Spleen (tissue), 13 donors: ENCODE results near the gene PMM2. TPM values are rescaled to one million over a fixed set of nuclear protein-coding genes. Genes with fewer than 3 reads are reported as not detected.
"Not testable (repeated sequence)": the region's sequence is repeated elsewhere in the genome, so short reads cannot be mapped to it uniquely, and the experiment has no call there.

Experiments
- DNase-seq: peaks from one replicate; pipeline ENCODE4 v3.0.0-alpha.2; 2020
- H3K27ac ChIP-seq, 8 donors: fragments of 200-600 bp; sonication (generic) in 7 of 8; 1 replicate in 4 of 8; 2 replicates in 4 of 8; pipeline versions ENCODE4 v1.5.0 to v1.8.0; 2016 to 2021; ENCODE audit warnings: inconsistent platforms in 4 of 8, mild to moderate bottlenecking in 4 of 8, moderate library complexity in 1 of 8
- H3K27me3 ChIP-seq, 7 donors: fragments of 200-600 bp; sonication (generic) in 6 of 7; replicated peaks in 1 of 7; 1 replicate in 4 of 7; 2 replicates in 3 of 7; pipeline versions ENCODE4 v1.5.0 to v1.8.0; 2016 to 2021; ENCODE audit warnings: inconsistent platforms in 3 of 7, mild to moderate bottlenecking in 1 of 7
- H3K36me3 ChIP-seq, 6 donors: fragments of 200-600 bp; sonication (generic) in 5 of 6; 1 replicate in 4 of 6; 2 replicates in 2 of 6; pipeline versions ENCODE4 v1.5.0 to v1.8.0; 2016 to 2021; ENCODE audit warnings: inconsistent platforms in 2 of 6
- H3K4me1 ChIP-seq, 6 donors: fragments of 200-600 bp; sonication (generic) in 5 of 6; 1 replicate in 3 of 6; 2 replicates in 3 of 6; pipeline versions ENCODE4 v1.5.0 to v1.8.0; 2016 to 2021; ENCODE audit warnings: inconsistent platforms in 3 of 6
- H3K4me3 ChIP-seq, 8 donors: fragments of 200-600 bp; sonication (generic) in 7 of 8; 1 replicate in 4 of 8; 2 replicates in 4 of 8; pipeline versions ENCODE4 v1.5.0 to v1.8.0; 2016 to 2021; ENCODE audit warnings: inconsistent platforms in 4 of 8, mild to moderate bottlenecking in 4 of 8, moderate library complexity in 2 of 8
- H3K9me3 ChIP-seq, 8 donors: fragments of 200-600 bp; sonication (generic) in 7 of 8; 1 replicate in 4 of 8; 2 replicates in 4 of 8; pipeline versions ENCODE4 v1.5.0 to v1.8.0; 2016 to 2021; ENCODE audit warnings: inconsistent platforms in 4 of 8
- CTCF ChIP-seq, 11 experiments: fragments of 200-600 bp in 7 of 11; fragments of 450-650 bp in 4 of 11; sonication (generic) in 4 of 11; IDR thresholded peaks in 8 of 11; conservative IDR thresholded peaks in 3 of 11; 1 replicate in 7 of 11; 2 replicates in 4 of 11; pipeline versions ENCODE4 v1.4.0 to v1.8.0; 2016 to 2021; ENCODE audit warnings: antibody characterized with exemption in 11 of 11, inconsistent platforms in 4 of 11, mild to moderate bottlenecking in 1 of 11
- POLR2A ChIP-seq, 3 donors: fragments of 450-650 bp; IDR thresholded peaks; one replicate each; pipeline ENCODE4 v1.5.1; 2017; ENCODE audit warnings: antibody characterized with exemption in 3 of 3, mild to moderate bottlenecking in 1 of 3
- POLR2AphosphoS5 ChIP-seq, 3 donors: sonication (generic); formaldehyde crosslinking; IDR thresholded peaks; one replicate each; pipeline ENCODE4 v1.5.1; 2017; ENCODE audit warnings: antibody characterized with exemption in 3 of 3
- WGBS, 5 donors: extraction: QIAGEN DNeasy Blood & Tissue Kit in 3 of 5; methylation state at CpG; one replicate each; pipeline versions ENCODE4 v1.1.5 to v1.1.7; 2013 to 2018; 5-methylcytosine and 5-hydroxymethylcytosine counted together
- intact Hi-C: fragments of 100-400 bp; cut with DNase I; formaldehyde crosslinking; loops from one replicate; pipeline ENCODE4 v1.15.0; 2023; ENCODE audit warnings: low total_unique reads
- long read RNA-seq, 2 donors: transcript quantifications; one replicate each; lab custom pipeline, GENCODE V29; 2026
- polyA plus RNA-seq, 3 donors: library from polyadenylated mRNA; stranded (reverse); fragments of 200-250 nt; gene quantifications; one replicate each; pipeline ENCODE4 v1.2.1, GENCODE V29; 2013
- total RNA-seq, 7 donors: library from RNA; depleted of rRNA in 3 of 7; stranded (reverse); fragments of >200 nt in 3 of 7; fragmentation: NEBNext Ultra II Directional in 4 of 7; extraction: Animal tissue kit (Norgen Biotek cat#: 25700) in 4 of 7; gene quantifications; one replicate each; pipeline versions ENCODE4 v1.1.0 to v1.2.1, GENCODE V29; 2016 to 2021
- donor health status: healthy with polysubstance abuse.
- donor health status: DM: no; HTN: no; CAD: no; lungs with moderate emphysema.
- donor health status: DM: no; HTN: no; CAD: no.
- donor health status: Bipolar disorder and iron deficiency.
- donor health status: healthy.
- donor health status: DM: no; HTN: no; CAD: no.
- donor health status: DM: yes; HTN: yes; CAD: no.

PMM2 gene
- 10 to 100 TPM; 26.5 to 38.8 (median 33.6) TPM for total RNA-seq
- 10 to 100 TPM; 13.0 to 14.4 (median 13.2) TPM for polyA plus RNA-seq
- long read RNA-seq, donor 1, full-length matches to known transcripts, result 14 of 110 reads
- long read RNA-seq, donor 1, partial matches to known transcripts, result 90 of 110 reads
- long read RNA-seq, donor 1, other reads (novel, unspliced or antisense), result 6 of 110 reads
- long read RNA-seq, donor 2, partial matches to known transcripts, result 0 of 5 reads
- long read RNA-seq, donor 2, other reads (novel, unspliced or antisense), result 0 of 5 reads

GRCh38 chr16:8797364-8798173, at the start of gene PMM2, which contains the start of gene TMEM186:
PMM2 (plus strand) TSS chr16:8797839; CDS start chr16:8797883, 44 bp downstream.
TMEM186 (minus strand) TSS chr16:8797639; CDS start chr16:8797614, 25 bp downstream.
- H3K27me3 ChIP-seq, result no peaks in the 10 kb centered on the region
- intact Hi-C loops, result loop anchor here (5.0 kb wide), 1 partner anchor 70 kb away; the partner anchor contains the start of gene CARHSP1
- H3K36me3 ChIP-seq, result peaks cover 0 to 40% (median 10%) of the 10 kb centered on the region in 6 donors
- peaks cover 21 to 64% (median 41%) of the 10 kb centered on the region in 6 donors for H3K4me1 ChIP-seq
- 0 to 1% (median 0%) methylated on average over 28 to 61 of the region's 61 CpGs for WGBS, 5 donors
- peak; percentile 100 for DNase-seq
- H3K4me3 ChIP-seq, result peak within 1 kb of the TSS; percentile 75 to 100 (median 95)
- peak within 1 kb of the TSS; percentile 56 to 87 (median 84) for H3K27ac ChIP-seq
- H3K9me3 ChIP-seq, result no peaks in the 10 kb centered on the region
- peak; percentile 95 to 96 (median 95) for TF ChIP-seq POLR2AphosphoS5 (IDR thresholded peaks at IDR 0.05)
- peak in 4 of 11 experiments; percentile 34 to 43 (median 38) for TF ChIP-seq CTCF (IDR thresholded peaks at IDR 0.05 in 8 of 11, conservative IDR thresholded peaks at IDR 0.05 in 3 of 11)
- peak in 1 of 3 donors; percentile 8 for TF ChIP-seq POLR2A (IDR thresholded peaks at IDR 0.05)

GRCh38 chr16:8748944-8749343, 48.7 kb upstream of the PMM2 start:
- 63 to 85% (median 76%) methylated on average over 9 of the region's 9 CpGs for WGBS, 5 donors
- Histone ChIP-seq H3K27ac (peak overlapping the region in 2 of 8 donors; percentile 15 to 67), H3K36me3 (peaks cover 0 to 37% (median 3%) of the 10 kb centered on the region in 6 donors)
- H3K4me3 ChIP-seq, H3K27me3 ChIP-seq, H3K4me1 ChIP-seq, H3K9me3 ChIP-seq, intact Hi-C loops: not testable (repeated sequence)
- DNase-seq, result peak; percentile 74

GRCh38 chr16:8751481-8752311, 45.9 kb upstream of the PMM2 start:
- peak; percentile 29 for DNase-seq
- no peak for TF ChIP-seq POLR2A (IDR thresholded peaks at IDR 0.05)
- no peak for TF ChIP-seq POLR2AphosphoS5 (IDR thresholded peaks at IDR 0.05)
- TF ChIP-seq CTCF (IDR thresholded peaks at IDR 0.05 in 8 of 11, conservative IDR thresholded peaks at IDR 0.05 in 3 of 11), result no peak
- intact Hi-C loops, result no loop called here
- Histone ChIP-seq H3K27ac (no peak overlapping the region), H3K36me3 (peaks cover 0 to 30% (median 4%) of the 10 kb centered on the region in 6 donors), H3K4me1 (no peaks in the 10 kb centered on the region), H3K9me3 (no peaks in the 10 kb centered on the region), H3K27me3 (no peaks in the 10 kb centered on the region), H3K4me3 (no peak overlapping the region)
- 77 to 92% (median 83%) methylated on average over 13 to 14 of the region's 14 CpGs for WGBS, 5 donors

- TF ChIP-seq POLR2A (IDR thresholded peaks at IDR 0.05), result no peak
- no peak for TF ChIP-seq POLR2AphosphoS5 (IDR thresholded peaks at IDR 0.05)
- TF ChIP-seq CTCF (IDR thresholded peaks at IDR 0.05 in 8 of 11, conservative IDR thresholded peaks at IDR 0.05 in 3 of 11), result no peak
- intact Hi-C loops, result no loop called here
- H3K4me3 ChIP-seq, result no peak overlapping the region
- H3K27ac ChIP-seq, result no peak overlapping the region
- H3K4me1 ChIP-seq, result no peaks in the 10 kb centered on the region
- H3K36me3 ChIP-seq, result peaks cover 0 to 38% (median 4%) of the 10 kb centered on the region in 6 donors
- H3K9me3 ChIP-seq, result no peaks in the 10 kb centered on the region
- 34 to 60% (median 43%) methylated on average over 2 of the region's 2 CpGs for WGBS, 5 donors
- H3K27me3 ChIP-seq, result no peaks in the 10 kb centered on the region
- DNase-seq, result no peak
These were observed 44.9 kb upstream of the PMM2 start for GRCh38 chr16:8752706-8753105.
